NCI-H510A (cell line): Measurements from ENCODE around the gene CACFD1.

Source experiments
- DNase-seq: peaks from one replicate; lab custom pipeline; 2025; lab: John Stamatoyannopoulos, UW

Gene CACFD1

GRCh38 chr9:133459476-133460404 lies at the start of gene CACFD1:
Gene CACFD1 (plus strand): TSS chr9:133459978. CDS start chr9:133460067, 89 bp downstream.
- peak; percentile 99 for DNase-seq

GRCh38 chr9:133415170-133415569 lies 44.6 kb upstream of the CACFD1 start:
- DNase-seq = no peak

- peak; percentile 85 for DNase-seq
Observed at GRCh38 chr9:133417541-133418461, 42.0 kb upstream of the CACFD1 start, which contains the start of gene REXO4. Gene REXO4 (minus strand): TSS chr9:133418010. CDS start chr9:133417844, 166 bp downstream.

- DNase-seq = no peak
Observed at GRCh38 chr9:133419005-133419404, 40.8 kb upstream of the CACFD1 start.

GRCh38 chr9:133420392-133420827 lies 39.4 kb upstream of the CACFD1 start:
- DNase-seq = no peak

GRCh38 chr9:133421615-133422542 lies 37.9 kb upstream of the CACFD1 start, which contains the start of gene ADAMTS13:
Gene ADAMTS13 (plus strand): TSS chr9:133422367. CDS start chr9:133422444, 77 bp downstream.
- DNase-seq = no peak

GRCh38 chr9:133423216-133423615 lies 36.6 kb upstream of the CACFD1 start:
- no peak for DNase-seq

GRCh38 chr9:133424187-133424586 lies 35.6 kb upstream of the CACFD1 start:
- no peak for DNase-seq

GRCh38 chr9:133425049-133425632 lies 34.6 kb upstream of the CACFD1 start:
- DNase-seq = no peak

- DNase-seq = no peak
Observed at GRCh38 chr9:133426011-133426410, 33.8 kb upstream of the CACFD1 start.

- no peak for DNase-seq
Observed at GRCh38 chr9:133427658-133428348, 32.0 kb upstream of the CACFD1 start.

- peak; percentile 56 for DNase-seq
Observed at GRCh38 chr9:133428617-133429101, 31.1 kb upstream of the CACFD1 start.

GRCh38 chr9:133429214-133429613 lies 30.6 kb upstream of the CACFD1 start:
- DNase-seq = no peak

GRCh38 chr9:133429641-133430161 lies 30.1 kb upstream of the CACFD1 start:
- DNase-seq = no peak

GRCh38 chr9:133430244-133430643 lies 29.5 kb upstream of the CACFD1 start:
- no peak for DNase-seq

GRCh38 chr9:133433351-133433843 lies 26.4 kb upstream of the CACFD1 start:
- DNase-seq = no peak

- DNase-seq = no peak
Observed at GRCh38 chr9:133436681-133437080, 23.1 kb upstream of the CACFD1 start.

GRCh38 chr9:133437753-133438531 lies 21.8 kb upstream of the CACFD1 start:
- no peak for DNase-seq

- DNase-seq = no peak
Observed at GRCh38 chr9:133439337-133439736, 20.4 kb upstream of the CACFD1 start.
